HCT116 (cell line): ENCODE measurements around the gene DIRAS2.

ENCODE experiments used
- CTCF ChIP-seq, 3 experiments: fragments of 200-600 bp in 1 of 3; sonication (generic) in 1 of 3; IDR thresholded peaks in 2 of 3; conservative IDR thresholded peaks in 1 of 3; 2 replicates each; pipeline ENCODE4 v1.5.1; 2012 to 2017; ENCODE audit warnings: low read depth in 2 of 3, low read length in 2 of 3, antibody characterized with exemption in 1 of 3, borderline replicate concordance in 1 of 3, control low read depth in 1 of 3, mild to moderate bottlenecking in 1 of 3, mixed read lengths in 1 of 3, mixed run types in 1 of 3, moderate library complexity in 1 of 3; ENCODE audit not compliant: insufficient read depth in 1 of 3
- POLR2A ChIP-seq: IDR thresholded peaks from 2 replicates; pipeline ENCODE4 v1.7.0; 2011; ENCODE audit warnings: borderline replicate concordance; ENCODE audit not compliant: insufficient read depth, insufficient read length; ENCODE audit errors: extremely low read depth
- POLR2AphosphoS5 ChIP-seq: IDR thresholded peaks from 2 replicates; pipeline ENCODE4 v1.6.1; 2011; ENCODE audit warnings: mild to moderate bottlenecking, low read depth, low read length, moderate library complexity
- RAD21 ChIP-seq: IDR thresholded peaks from 2 replicates; pipeline ENCODE4 v1.6.1; 2012; ENCODE audit warnings: low read depth, mild to moderate bottlenecking
- SIN3A ChIP-seq: IDR thresholded peaks from 2 replicates; pipeline ENCODE4 v1.6.1; 2012; ENCODE audit warnings: low read depth
- ZBTB33 ChIP-seq: IDR thresholded peaks from 2 replicates; pipeline ENCODE4 v1.6.1; 2011; ENCODE audit warnings: mild to moderate bottlenecking, low read length, moderate library complexity; ENCODE audit not compliant: insufficient replicate concordance; ENCODE audit errors: extremely low read depth
- ZFX ChIP-seq: fragments of 450-650 bp; IDR thresholded peaks from 2 replicates; pipeline ENCODE4 v1.6.1; 2017
- ZNF274 ChIP-seq: fragments of 200-500 bp; sonication (Bioruptor generic); IDR thresholded peaks from 2 replicates; pipeline ENCODE4 v1.6.1; 2014; ENCODE audit warnings: mild to moderate bottlenecking, low read depth, low read length, inconsistent platforms
- TF ChIP-seq, protein P1 (sequence below): IDR thresholded peaks from 2 replicates; pipeline ENCODE4 v1.6.1; 2012; ENCODE audit warnings: low read depth

DNA sequence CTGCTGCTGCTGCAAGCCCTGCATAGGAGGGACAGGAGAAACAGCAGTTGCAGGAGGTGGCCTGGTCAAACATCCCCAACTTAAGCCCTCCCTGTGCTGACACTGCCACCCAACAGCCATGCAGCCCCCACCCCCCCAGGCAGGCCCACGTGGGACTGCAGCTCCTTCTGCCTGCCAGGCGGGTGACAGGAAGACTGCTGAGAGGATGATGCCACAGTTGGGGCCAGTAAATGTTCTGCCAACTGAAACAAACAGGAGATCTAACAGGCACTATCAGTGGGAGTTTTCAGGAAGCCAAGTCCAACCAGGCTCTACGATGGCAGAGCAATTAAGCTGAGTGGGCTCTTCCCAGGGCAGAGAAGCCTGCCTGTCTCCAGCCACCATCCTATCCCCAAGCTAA, 31.1 kb downstream of the DIRAS2 start:
- TF ChIP-seq SIN3A, result no peak
- no peak for TF ChIP-seq ZNF274
- TF ChIP-seq POLR2A, result no peak
- TF ChIP-seq, protein P1, sequence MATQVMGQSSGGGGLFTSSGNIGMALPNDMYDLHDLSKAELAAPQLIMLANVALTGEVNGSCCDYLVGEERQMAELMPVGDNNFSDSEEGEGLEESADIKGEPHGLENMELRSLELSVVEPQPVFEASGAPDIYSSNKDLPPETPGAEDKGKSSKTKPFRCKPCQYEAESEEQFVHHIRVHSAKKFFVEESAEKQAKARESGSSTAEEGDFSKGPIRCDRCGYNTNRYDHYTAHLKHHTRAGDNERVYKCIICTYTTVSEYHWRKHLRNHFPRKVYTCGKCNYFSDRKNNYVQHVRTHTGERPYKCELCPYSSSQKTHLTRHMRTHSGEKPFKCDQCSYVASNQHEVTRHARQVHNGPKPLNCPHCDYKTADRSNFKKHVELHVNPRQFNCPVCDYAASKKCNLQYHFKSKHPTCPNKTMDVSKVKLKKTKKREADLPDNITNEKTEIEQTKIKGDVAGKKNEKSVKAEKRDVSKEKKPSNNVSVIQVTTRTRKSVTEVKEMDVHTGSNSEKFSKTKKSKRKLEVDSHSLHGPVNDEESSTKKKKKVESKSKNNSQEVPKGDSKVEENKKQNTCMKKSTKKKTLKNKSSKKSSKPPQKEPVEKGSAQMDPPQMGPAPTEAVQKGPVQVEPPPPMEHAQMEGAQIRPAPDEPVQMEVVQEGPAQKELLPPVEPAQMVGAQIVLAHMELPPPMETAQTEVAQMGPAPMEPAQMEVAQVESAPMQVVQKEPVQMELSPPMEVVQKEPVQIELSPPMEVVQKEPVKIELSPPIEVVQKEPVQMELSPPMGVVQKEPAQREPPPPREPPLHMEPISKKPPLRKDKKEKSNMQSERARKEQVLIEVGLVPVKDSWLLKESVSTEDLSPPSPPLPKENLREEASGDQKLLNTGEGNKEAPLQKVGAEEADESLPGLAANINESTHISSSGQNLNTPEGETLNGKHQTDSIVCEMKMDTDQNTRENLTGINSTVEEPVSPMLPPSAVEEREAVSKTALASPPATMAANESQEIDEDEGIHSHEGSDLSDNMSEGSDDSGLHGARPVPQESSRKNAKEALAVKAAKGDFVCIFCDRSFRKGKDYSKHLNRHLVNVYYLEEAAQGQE, result no peak
- no peak for TF ChIP-seq CTCF (IDR thresholded peaks at IDR 0.05 in 2 of 3, conservative IDR thresholded peaks at IDR 0.05 in 1 of 3; ENCODE audit: borderline replicate concordance in 1 of 3, insufficient read depth in 1 of 3, low read depth in 2 of 3, low read length in 2 of 3)
- no peak for TF ChIP-seq POLR2AphosphoS5
- TF ChIP-seq ZBTB33, result no peak
- TF ChIP-seq RAD21, result no peak
- no peak for TF ChIP-seq ZFX
